ENCODE results near the gene LTBP4.

The LTBP4 gene

DNA sequence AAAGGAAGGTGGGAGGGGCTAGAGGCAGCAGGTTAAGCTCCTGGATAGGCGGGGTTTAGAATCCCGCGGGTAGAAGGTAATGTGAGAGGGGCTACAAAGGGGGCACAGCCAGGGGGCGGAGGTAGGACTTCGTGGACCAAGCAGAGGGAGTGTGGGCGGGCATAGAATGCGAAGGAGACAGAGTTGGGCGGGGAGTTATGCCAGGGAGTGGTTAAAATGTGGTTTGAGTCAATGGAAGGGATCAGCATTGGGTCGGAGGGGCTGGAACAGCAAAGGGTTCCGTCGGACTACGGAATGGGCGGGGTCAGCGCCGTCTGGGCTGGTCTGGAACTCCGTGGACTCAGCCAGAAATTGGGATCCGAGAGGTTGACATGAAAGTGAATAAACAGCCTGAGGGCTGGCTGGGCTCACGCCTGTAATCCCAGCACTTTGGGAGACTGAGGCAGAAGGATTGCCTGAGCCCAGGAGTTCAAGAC lies 3.0 kb downstream of the LTBP4 start:
- WGBS, 2 experiments = 7 to 8% methylated on average over 18 of the region's 18 CpGs

DNA sequence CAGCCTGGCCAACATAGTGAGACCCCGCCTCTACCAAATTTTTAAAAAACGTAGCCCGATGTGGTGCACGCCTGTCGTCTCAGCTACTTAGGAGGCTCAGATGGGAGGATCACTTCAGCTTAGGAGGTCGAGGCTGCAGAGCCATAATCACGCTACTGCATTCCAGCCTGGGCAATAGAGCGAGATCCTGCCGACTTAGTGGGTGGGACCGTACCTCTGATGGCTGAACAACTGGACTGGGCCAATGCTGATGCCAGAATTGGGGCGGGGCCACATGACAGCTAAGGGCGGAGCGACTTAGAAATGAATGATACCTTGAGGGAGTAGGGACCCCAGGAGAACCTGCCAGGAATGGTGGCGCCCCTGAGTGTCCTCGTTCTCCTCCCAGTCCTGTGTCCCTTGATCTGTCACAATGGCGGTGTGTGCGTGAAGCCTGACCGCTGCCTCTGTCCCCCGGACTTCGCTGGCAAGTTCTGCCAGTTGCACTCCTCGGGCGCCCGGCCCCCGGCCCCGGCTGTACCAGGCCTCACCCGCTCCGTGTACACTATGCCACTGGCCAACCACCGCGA lies 3.6 kb downstream of the LTBP4 start:
- H3K27ac ChIP-seq (ENCODE audit: insufficient read depth, low read depth, low read length, poor library complexity, severe bottlenecking) = no peak overlapping the region
- H3K9me3 ChIP-seq (ENCODE audit: control insufficient read depth, low read length) = no peaks in the 10 kb centered on the region
- H3K36me3 ChIP-seq (ENCODE audit: control insufficient read depth, insufficient read depth, low read length) = no peaks in the 10 kb centered on the region
- peaks cover 87% of the 10 kb centered on the region for H3K27me3 ChIP-seq (ENCODE audit: control insufficient read depth, insufficient read depth, low read length, poor library complexity, severe bottlenecking)
- no peak overlapping the region for H3K4me3 ChIP-seq (ENCODE audit: insufficient read depth, low read depth, low read length)
- 32 to 33% methylated on average over 29 of the region's 29 CpGs for WGBS, 2 experiments
- peaks cover 47% of the 10 kb centered on the region for H3K4me1 ChIP-seq (ENCODE audit: control insufficient read depth, insufficient read depth, low read length)

More for the DNA sequence above, 3.0 kb downstream of the LTBP4 start:
- peaks cover 87% of the 10 kb centered on the region for H3K27me3 ChIP-seq (ENCODE audit: control insufficient read depth, insufficient read depth, low read length, poor library complexity, severe bottlenecking)
- no peaks in the 10 kb centered on the region for H3K36me3 ChIP-seq (ENCODE audit: control insufficient read depth, insufficient read depth, low read length)
- H3K4me3 ChIP-seq (ENCODE audit: insufficient read depth, low read depth, low read length) = no peak overlapping the region
- no peak overlapping the region for H3K27ac ChIP-seq (ENCODE audit: insufficient read depth, low read depth, low read length, poor library complexity, severe bottlenecking)
- H3K4me1 ChIP-seq (ENCODE audit: control insufficient read depth, insufficient read depth, low read length) = peaks cover 52% of the 10 kb centered on the region
- no peaks in the 10 kb centered on the region for H3K9me3 ChIP-seq (ENCODE audit: control insufficient read depth, low read length)

DNA sequence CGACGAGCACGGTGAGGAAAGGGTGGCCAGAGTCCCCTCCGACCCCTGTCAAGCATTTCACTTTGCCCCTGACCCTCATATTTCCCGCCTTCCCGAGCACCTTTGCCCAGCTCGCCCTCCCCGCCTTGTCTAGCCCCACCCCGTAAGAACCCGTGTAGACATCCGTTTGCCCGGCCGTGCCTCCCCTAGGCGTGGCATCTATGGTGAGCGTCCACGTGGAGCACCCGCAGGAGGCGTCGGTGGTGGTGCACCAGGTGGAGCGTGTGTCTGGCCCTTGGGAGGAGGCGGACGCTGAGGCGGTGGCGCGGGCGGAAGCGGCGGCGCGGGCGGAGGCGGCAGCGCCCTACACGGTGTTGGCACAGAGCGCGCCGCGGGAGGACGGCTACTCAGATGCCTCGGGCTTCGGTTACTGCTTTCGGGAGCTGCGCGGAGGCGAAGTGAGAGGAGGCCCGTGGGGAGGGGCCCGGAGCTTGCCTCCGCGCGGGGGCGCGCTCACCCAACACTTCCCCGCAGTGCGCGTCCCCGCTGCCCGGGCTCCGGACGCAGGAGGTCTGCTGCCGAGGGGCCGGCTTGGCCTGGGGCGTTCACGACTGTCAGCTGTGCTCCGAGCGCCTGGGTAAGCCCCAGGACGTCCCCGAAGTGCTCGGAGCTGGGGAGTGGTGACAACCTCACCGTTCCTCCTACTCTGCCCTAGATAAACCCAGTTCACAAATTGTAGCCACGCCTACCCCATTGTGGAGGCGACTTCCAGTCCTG lies 4.2 kb downstream of the LTBP4 start:
- H3K4me3 ChIP-seq (ENCODE audit: insufficient read depth, low read depth, low read length) = peak overlapping the region; percentile 28
- no peaks in the 10 kb centered on the region for H3K36me3 ChIP-seq (ENCODE audit: control insufficient read depth, insufficient read depth, low read length)
- WGBS, 2 experiments = 1% methylated on average over 71 of the region's 71 CpGs
- H3K27ac ChIP-seq (ENCODE audit: insufficient read depth, low read depth, low read length, poor library complexity, severe bottlenecking) = no peak overlapping the region
- peaks cover 44% of the 10 kb centered on the region for H3K4me1 ChIP-seq (ENCODE audit: control insufficient read depth, insufficient read depth, low read length)
- peaks cover 85% of the 10 kb centered on the region for H3K27me3 ChIP-seq (ENCODE audit: control insufficient read depth, insufficient read depth, low read length, poor library complexity, severe bottlenecking)
- no peaks in the 10 kb centered on the region for H3K9me3 ChIP-seq (ENCODE audit: control insufficient read depth, low read length)

DNA sequence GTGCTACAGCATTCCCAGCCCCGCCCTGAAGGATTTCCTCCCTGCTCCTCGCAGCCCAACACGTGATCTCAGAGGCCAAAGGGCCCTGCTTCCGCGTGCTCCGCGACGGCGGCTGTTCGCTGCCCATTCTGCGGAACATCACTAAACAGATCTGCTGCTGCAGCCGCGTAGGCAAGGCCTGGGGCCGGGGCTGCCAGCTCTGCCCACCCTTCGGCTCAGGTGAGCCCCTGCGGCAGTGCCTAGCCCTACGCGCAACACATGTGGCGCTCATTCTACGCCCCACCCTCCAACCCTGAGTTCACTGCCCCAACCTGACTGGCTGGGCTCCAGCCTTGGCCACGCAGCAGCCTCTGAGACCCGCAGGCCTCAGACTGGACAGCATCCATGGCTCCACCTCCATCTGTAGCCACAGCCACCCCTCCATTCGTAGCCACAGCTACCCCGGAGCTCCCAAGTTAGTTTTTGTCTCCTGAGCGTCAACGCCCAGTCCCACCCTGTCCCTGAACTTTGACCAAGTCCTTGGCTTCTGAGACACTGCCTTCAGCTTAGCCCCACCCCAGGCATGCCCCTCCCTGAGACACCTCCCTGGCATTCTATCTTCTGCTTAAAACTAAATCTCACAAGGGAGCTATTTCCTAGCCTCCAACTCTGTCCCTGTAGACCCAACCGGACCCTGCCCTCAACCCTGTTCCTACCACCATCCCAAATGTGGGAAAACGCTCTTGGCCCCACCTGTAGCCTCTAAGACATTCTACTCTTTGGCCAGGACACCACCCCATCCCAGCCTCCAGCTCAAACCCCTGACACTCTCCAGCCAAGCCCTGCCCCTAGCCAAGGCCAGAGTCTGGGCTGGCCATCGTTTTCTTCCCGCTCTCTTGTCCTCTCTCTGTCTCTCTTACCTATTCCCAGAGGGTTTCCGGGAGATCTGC lies 6.4 kb downstream of the LTBP4 start:
- 79 to 82% methylated on average over 31 of the region's 31 CpGs for WGBS, 2 experiments
- H3K36me3 ChIP-seq (ENCODE audit: control insufficient read depth, insufficient read depth, low read length) = no peaks in the 10 kb centered on the region
- H3K4me1 ChIP-seq (ENCODE audit: control insufficient read depth, insufficient read depth, low read length) = peaks cover 34% of the 10 kb centered on the region
- no peak overlapping the region for H3K27ac ChIP-seq (ENCODE audit: insufficient read depth, low read depth, low read length, poor library complexity, severe bottlenecking)
- H3K27me3 ChIP-seq (ENCODE audit: control insufficient read depth, insufficient read depth, low read length, poor library complexity, severe bottlenecking) = peaks cover 78% of the 10 kb centered on the region
- no peaks in the 10 kb centered on the region for H3K9me3 ChIP-seq (ENCODE audit: control insufficient read depth, low read length)
- no peak overlapping the region for H3K4me3 ChIP-seq (ENCODE audit: insufficient read depth, low read depth, low read length)

DNA sequence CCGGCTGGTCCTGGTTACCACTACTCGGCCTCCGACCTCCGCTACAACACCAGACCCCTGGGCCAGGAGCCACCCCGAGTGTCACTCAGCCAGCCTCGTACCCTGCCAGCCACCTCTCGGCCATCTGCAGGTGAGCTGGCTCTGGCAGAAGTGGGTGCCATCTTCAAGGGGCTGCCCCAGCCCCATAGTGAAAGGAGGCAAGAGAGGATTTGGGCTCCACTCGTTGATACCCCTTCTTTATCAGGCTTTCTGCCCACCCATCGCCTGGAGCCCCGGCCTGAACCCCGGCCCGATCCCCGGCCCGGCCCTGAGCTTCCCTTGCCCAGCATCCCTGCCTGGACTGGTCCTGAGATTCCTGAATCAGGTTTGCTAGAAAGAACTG lies 7.1 kb downstream of the LTBP4 start:
- WGBS, 2 experiments = 91% methylated on average over 14 of the region's 14 CpGs
- no peaks in the 10 kb centered on the region for H3K9me3 ChIP-seq (ENCODE audit: control insufficient read depth, low read length)
- H3K36me3 ChIP-seq (ENCODE audit: control insufficient read depth, insufficient read depth, low read length) = no peaks in the 10 kb centered on the region
- no peak overlapping the region for H3K4me3 ChIP-seq (ENCODE audit: insufficient read depth, low read depth, low read length)
- peaks cover 28% of the 10 kb centered on the region for H3K4me1 ChIP-seq (ENCODE audit: control insufficient read depth, insufficient read depth, low read length)
- no peak overlapping the region for H3K27ac ChIP-seq (ENCODE audit: insufficient read depth, low read depth, low read length, poor library complexity, severe bottlenecking)
- H3K27me3 ChIP-seq (ENCODE audit: control insufficient read depth, insufficient read depth, low read length, poor library complexity, severe bottlenecking) = peaks cover 77% of the 10 kb centered on the region

DNA sequence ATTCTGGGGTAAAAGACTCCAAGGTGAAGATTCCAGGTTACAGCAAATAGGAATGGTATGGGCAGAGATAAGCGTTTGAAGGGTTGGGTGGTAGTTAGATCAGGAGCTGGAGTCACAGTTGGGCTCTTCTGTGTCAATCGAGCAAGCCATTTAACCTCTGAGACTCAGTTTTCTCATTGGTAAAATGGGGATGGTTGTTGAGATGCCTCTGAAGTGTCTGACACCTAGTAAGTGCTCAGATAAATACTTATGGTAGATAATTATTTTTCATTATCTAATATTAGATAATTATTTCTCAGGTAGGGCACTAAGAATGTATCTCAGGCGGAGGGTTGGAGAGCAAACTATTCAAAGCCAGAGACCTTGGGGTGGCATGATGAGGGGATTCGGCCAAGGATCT lies 7.8 kb downstream of the LTBP4 start:
- Histone ChIP-seq H3K36me3 (ENCODE audit: control insufficient read depth, insufficient read depth, low read length) (no peaks in the 10 kb centered on the region), H3K27ac (ENCODE audit: insufficient read depth, low read depth, low read length, poor library complexity, severe bottlenecking) (no peak overlapping the region), H3K9me3 (ENCODE audit: control insufficient read depth, low read length) (no peaks in the 10 kb centered on the region), H3K4me3 (ENCODE audit: insufficient read depth, low read depth, low read length) (no peak overlapping the region), H3K27me3 (ENCODE audit: control insufficient read depth, insufficient read depth, low read length, poor library complexity, severe bottlenecking) (peaks cover 77% of the 10 kb centered on the region), H3K4me1 (ENCODE audit: control insufficient read depth, insufficient read depth, low read length) (peaks cover 24% of the 10 kb centered on the region)
- WGBS, 2 experiments = 74 to 75% methylated on average over 4 of the region's 4 CpGs

DNA sequence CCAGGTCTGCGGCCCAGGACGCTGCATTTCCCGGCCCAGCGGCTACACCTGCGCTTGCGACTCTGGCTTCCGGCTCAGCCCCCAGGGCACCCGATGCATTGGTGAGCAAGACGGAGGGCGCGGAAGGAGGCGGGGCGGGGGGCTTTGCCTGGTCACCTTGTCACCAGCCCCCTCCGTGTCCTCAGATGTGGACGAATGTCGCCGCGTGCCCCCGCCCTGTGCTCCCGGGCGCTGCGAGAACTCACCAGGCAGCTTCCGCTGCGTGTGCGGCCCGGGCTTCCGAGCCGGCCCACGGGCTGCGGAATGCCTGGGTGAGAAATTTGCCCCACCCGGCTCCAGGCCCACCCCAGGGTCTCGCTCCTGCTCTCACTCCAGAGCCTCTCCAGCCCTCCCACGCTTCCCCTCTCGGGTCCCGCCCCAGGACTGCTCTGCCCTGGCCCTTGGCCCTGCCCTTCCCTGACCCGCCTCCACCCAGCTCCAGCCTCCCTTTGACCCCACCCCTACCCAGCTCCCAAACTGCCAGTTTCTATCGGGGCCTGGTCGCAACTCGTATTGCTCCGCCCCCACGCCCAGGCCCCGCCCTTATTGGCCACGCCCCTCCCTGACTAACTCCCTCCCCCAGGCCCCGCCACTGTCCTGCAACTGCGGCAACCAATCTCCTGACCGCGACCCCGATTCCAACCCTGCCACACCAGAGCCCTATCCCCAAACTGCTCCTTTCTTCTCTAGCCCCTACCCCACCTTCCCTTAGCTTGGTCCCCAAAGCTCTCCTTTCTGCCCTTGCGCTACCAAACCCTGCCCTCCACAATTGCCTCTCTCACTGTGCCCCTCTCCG lies 8.6 kb downstream of the LTBP4 start:
- H3K36me3 ChIP-seq (ENCODE audit: control insufficient read depth, insufficient read depth, low read length) = no peaks in the 10 kb centered on the region
- peaks cover 21% of the 10 kb centered on the region for H3K4me1 ChIP-seq (ENCODE audit: control insufficient read depth, insufficient read depth, low read length)
- no peak overlapping the region for H3K27ac ChIP-seq (ENCODE audit: insufficient read depth, low read depth, low read length, poor library complexity, severe bottlenecking)
- peak overlapping the region; percentile 39 for H3K4me3 ChIP-seq (ENCODE audit: insufficient read depth, low read depth, low read length)
- no peaks in the 10 kb centered on the region for H3K9me3 ChIP-seq (ENCODE audit: control insufficient read depth, low read length)
- 2% methylated on average over 49 of the region's 50 CpGs for WGBS, 2 experiments
- peaks cover 69% of the 10 kb centered on the region for H3K27me3 ChIP-seq (ENCODE audit: control insufficient read depth, insufficient read depth, low read length, poor library complexity, severe bottlenecking)

DNA sequence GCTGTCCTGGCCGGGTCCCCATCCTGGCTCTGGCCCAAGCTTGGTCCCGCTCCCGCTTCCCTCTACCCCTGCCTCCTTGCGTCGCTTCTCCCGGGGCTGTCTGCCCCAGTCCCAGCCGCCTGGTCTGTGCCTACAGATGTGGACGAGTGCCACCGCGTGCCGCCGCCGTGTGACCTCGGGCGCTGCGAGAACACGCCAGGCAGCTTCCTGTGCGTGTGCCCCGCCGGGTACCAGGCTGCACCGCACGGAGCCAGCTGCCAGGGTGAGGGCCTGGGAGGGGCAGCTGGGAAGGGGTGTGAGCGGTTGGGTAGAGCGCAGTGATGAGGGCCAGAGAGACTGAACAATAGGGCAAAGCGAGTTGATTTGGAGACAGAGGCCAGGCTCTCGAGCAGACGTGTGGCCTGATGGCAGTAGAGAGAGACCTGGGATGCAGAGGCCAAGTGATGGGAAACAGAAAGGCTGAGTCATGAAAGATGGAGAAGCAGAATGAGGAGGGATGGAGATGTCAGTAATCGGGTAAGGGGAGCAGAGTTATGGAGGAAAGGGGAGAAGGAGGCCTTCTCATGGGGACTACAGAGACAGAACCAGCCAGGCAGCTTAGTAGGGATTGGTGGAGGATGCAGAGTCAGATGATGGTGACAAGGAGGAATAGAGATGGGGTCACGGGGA lies 9.4 kb downstream of the LTBP4 start:
- peaks cover 61% of the 10 kb centered on the region for H3K27me3 ChIP-seq (ENCODE audit: control insufficient read depth, insufficient read depth, low read length, poor library complexity, severe bottlenecking)
- H3K4me1 ChIP-seq (ENCODE audit: control insufficient read depth, insufficient read depth, low read length) = peaks cover 17% of the 10 kb centered on the region
- no peak overlapping the region for H3K27ac ChIP-seq (ENCODE audit: insufficient read depth, low read depth, low read length, poor library complexity, severe bottlenecking)
- no peaks in the 10 kb centered on the region for H3K9me3 ChIP-seq (ENCODE audit: control insufficient read depth, low read length)
- H3K4me3 ChIP-seq (ENCODE audit: insufficient read depth, low read depth, low read length) = no peak overlapping the region
- WGBS, 2 experiments = 66 to 71% methylated on average over 29 of the region's 29 CpGs
- H3K36me3 ChIP-seq (ENCODE audit: control insufficient read depth, insufficient read depth, low read length) = no peaks in the 10 kb centered on the region

DNA sequence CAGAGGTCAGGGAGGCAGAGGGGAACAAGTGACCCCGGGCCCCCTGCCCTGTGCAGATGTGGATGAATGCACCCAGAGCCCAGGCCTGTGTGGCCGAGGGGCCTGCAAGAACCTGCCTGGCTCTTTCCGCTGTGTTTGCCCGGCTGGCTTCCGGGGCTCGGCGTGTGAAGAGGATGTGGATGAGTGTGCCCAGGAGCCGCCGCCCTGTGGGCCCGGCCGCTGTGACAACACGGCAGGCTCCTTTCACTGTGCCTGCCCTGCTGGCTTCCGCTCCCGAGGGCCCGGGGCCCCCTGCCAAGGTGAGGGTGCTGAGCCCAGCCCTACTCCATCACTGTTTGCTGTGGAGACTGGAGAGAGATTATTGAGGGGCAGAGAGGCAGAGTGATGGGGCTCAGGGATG lies 9.9 kb downstream of the LTBP4 start:
- no peaks in the 10 kb centered on the region for H3K9me3 ChIP-seq (ENCODE audit: control insufficient read depth, low read length)
- WGBS, 2 experiments = 92 to 95% methylated on average over 15 of the region's 15 CpGs
- H3K4me1 ChIP-seq (ENCODE audit: control insufficient read depth, insufficient read depth, low read length) = peaks cover 13% of the 10 kb centered on the region
- H3K27me3 ChIP-seq (ENCODE audit: control insufficient read depth, insufficient read depth, low read length, poor library complexity, severe bottlenecking) = peaks cover 56% of the 10 kb centered on the region
- no peak overlapping the region for H3K27ac ChIP-seq (ENCODE audit: insufficient read depth, low read depth, low read length, poor library complexity, severe bottlenecking)
- H3K36me3 ChIP-seq (ENCODE audit: control insufficient read depth, insufficient read depth, low read length) = no peaks in the 10 kb centered on the region
- H3K4me3 ChIP-seq (ENCODE audit: insufficient read depth, low read depth, low read length) = no peak overlapping the region

All from ectodermal cell (in vitro differentiated cells).